Gastrocnemius medialis (tissue), 4 donors: ENCODE data around the gene TNRC6B. TPM values are rescaled to one million over a fixed set of nuclear protein-coding genes. Genes with fewer than 3 reads are reported as not detected.
"Not testable (repeated sequence)": the region's sequence is repeated elsewhere in the genome, so short reads cannot be mapped to it uniquely, and the experiment has no call there.

Source experiments
- ATAC-seq, 2 donors: fragments of 150-250 bp; one replicate each; pipeline ENCODE4 v1.9.1; 2016
- DNase-seq, 2 donors: peaks; one replicate each; pipeline ENCODE4 v3.0.0-alpha.2; 2019
- H3K27ac ChIP-seq, 4 donors: fragments of 200-600 bp; sonication (generic); 1 replicate in 1 of 4; 2 replicates in 3 of 4; pipeline ENCODE4 v1.5.1; 2016 to 2018; ENCODE audit warnings: mild to moderate bottlenecking in 2 of 4, moderate library complexity in 1 of 4
- H3K27me3 ChIP-seq, 3 donors: fragments of 200-600 bp; sonication (generic) in 2 of 3; 1 replicate in 1 of 3; 2 replicates in 2 of 3; pipeline versions ENCODE4 v1.5.1 to v1.6.0; 2016 to 2019; ENCODE audit warnings: mild to moderate bottlenecking in 1 of 3, moderate library complexity in 1 of 3
- H3K36me3 ChIP-seq, 2 donors: fragments of 200-600 bp; sonication (generic) in 1 of 2; one replicate each; pipeline ENCODE4 v1.5.1; 2017 to 2018
- H3K4me1 ChIP-seq, 2 donors: fragments of 200-600 bp; sonication (generic) in 1 of 2; one replicate each; pipeline ENCODE4 v1.5.1; 2016 to 2017; ENCODE audit warnings: mild to moderate bottlenecking in 2 of 2
- H3K4me3 ChIP-seq, 4 donors: fragments of 200-600 bp; sonication (generic) in 3 of 4; 1 replicate in 1 of 4; 2 replicates in 3 of 4; pipeline ENCODE4 v1.5.1; 2016 to 2019; ENCODE audit warnings: mild to moderate bottlenecking in 2 of 4
- H3K9me3 ChIP-seq, 3 donors: fragments of 200-600 bp; sonication (generic) in 2 of 3; 1 replicate in 1 of 3; 2 replicates in 2 of 3; pipeline ENCODE4 v1.5.1; 2016 to 2019
- CTCF ChIP-seq, 5 experiments: fragments of 450-650 bp in 3 of 5; fragments of 200-600 bp in 2 of 5; sonication (generic) in 2 of 5; IDR thresholded peaks in 4 of 5; conservative IDR thresholded peaks in 1 of 5; 1 replicate in 4 of 5; 2 replicates in 1 of 5; pipeline ENCODE4 v1.5.1; 2016 to 2019; ENCODE audit warnings: antibody characterized with exemption in 5 of 5, mild to moderate bottlenecking in 3 of 5, moderate library complexity in 3 of 5
- POLR2A ChIP-seq, 2 donors: fragments of 450-650 bp; IDR thresholded peaks; one replicate each; pipeline ENCODE4 v1.6.1; 2017; ENCODE audit warnings: antibody characterized with exemption in 2 of 2, mild to moderate bottlenecking in 2 of 2, moderate library complexity in 2 of 2
- in situ Hi-C, 4 donors: fragments of 200-750 bp; cut with MboI; loops; one replicate each; pipeline versions ENCODE4 v1.15.0 to v1.8.0; 2017; ENCODE audit warnings: low sequenced_read_pairs in 4 of 4
- intact Hi-C: fragments of 100-400 bp; cut with DNase I; formaldehyde crosslinking; loops from one replicate; pipeline ENCODE4 v1.15.1; 2023; ENCODE audit warnings: low total_unique reads
- total RNA-seq, 4 donors: library from RNA; depleted of rRNA; stranded (reverse); fragments of >200 nt; gene quantifications; one replicate each; pipeline versions ENCODE4 v1.1.0 to v1.2.3, GENCODE V29; 2016

TNRC6B gene
- total RNA-seq, 4 donors from 2014 or later = 31.9 to 76.7 (median 57.0) TPM

GRCh38 chr22:40196628-40197360 is 19.1 kb downstream of the TNRC6B start:
- TF ChIP-seq POLR2A (IDR thresholded peaks at IDR 0.05) (no peak), CTCF (IDR thresholded peaks at IDR 0.05 in 4 of 5, conservative IDR thresholded peaks at IDR 0.05 in 1 of 5) (no peak)
- Histone ChIP-seq H3K9me3 (no peaks in the 10 kb centered on the region), H3K4me1 (peaks cover 50 to 83% of the 10 kb centered on the region in 2 donors), H3K36me3 (no peaks in the 10 kb centered on the region), H3K27me3 (no peaks in the 10 kb centered on the region), H3K27ac (peak overlapping the region; percentile 30 to 49 (median 43)), H3K4me3 (no peak overlapping the region)
- DNase-seq (no peak), ATAC-seq (peak in 1 of 2 donors; percentile 42)
- intact Hi-C loops = loop anchor here (5.0 kb wide), 1 partner anchor 76 kb away; no protein-coding TSS in a partner anchor
- in situ Hi-C loops = no loop called here

GRCh38 chr22:40197421-40197820 is 19.7 kb downstream of the TNRC6B start:
- in situ Hi-C loops, ATAC-seq, H3K27me3 ChIP-seq, DNase-seq, H3K9me3 ChIP-seq, H3K4me3 ChIP-seq, H3K36me3 ChIP-seq: not testable (repeated sequence)
- peaks cover 46 to 83% of the 10 kb centered on the region in 2 donors for H3K4me1 ChIP-seq
- intact Hi-C loops = loop anchor here (5.0 kb wide), 1 partner anchor 75 kb away; no protein-coding TSS in a partner anchor
- H3K27ac ChIP-seq = peak overlapping the region in 3 of 4 donors; percentile 41 to 49 (median 45)

GRCh38 chr22:40198733-40199132 is 21.0 kb downstream of the TNRC6B start:
- intact Hi-C loops = loop anchor here (5.0 kb wide), 1 partner anchor 74 kb away; no protein-coding TSS in a partner anchor
- peak overlapping the region in 3 of 4 donors; percentile 3 to 64 (median 47) for H3K27ac ChIP-seq
- TF ChIP-seq POLR2A (IDR thresholded peaks at IDR 0.05) = no peak
- TF ChIP-seq CTCF (IDR thresholded peaks at IDR 0.05 in 4 of 5, conservative IDR thresholded peaks at IDR 0.05 in 1 of 5) = no peak
- no peaks in the 10 kb centered on the region for H3K9me3 ChIP-seq
- H3K36me3 ChIP-seq = no peaks in the 10 kb centered on the region
- H3K4me3 ChIP-seq = no peak overlapping the region
- in situ Hi-C loops = no loop called here
- ATAC-seq (no peak), DNase-seq (no peak)
- H3K27me3 ChIP-seq = no peaks in the 10 kb centered on the region
- peaks cover 35 to 83% of the 10 kb centered on the region in 2 donors for H3K4me1 ChIP-seq

GRCh38 chr22:40199223-40199622 is 21.5 kb downstream of the TNRC6B start:
- H3K4me3 ChIP-seq = no peak overlapping the region
- H3K9me3 ChIP-seq = no peaks in the 10 kb centered on the region
- H3K27me3 ChIP-seq = no peaks in the 10 kb centered on the region
- ATAC-seq (peak in 1 of 2 donors; percentile 47), DNase-seq (no peak)
- in situ Hi-C loops = no loop called here
- no peaks in the 10 kb centered on the region for H3K36me3 ChIP-seq
- peak overlapping the region in 3 of 4 donors; percentile 3 to 64 (median 58) for H3K27ac ChIP-seq
- TF ChIP-seq CTCF (IDR thresholded peaks at IDR 0.05 in 4 of 5, conservative IDR thresholded peaks at IDR 0.05 in 1 of 5) = no peak
- no peak for TF ChIP-seq POLR2A (IDR thresholded peaks at IDR 0.05)
- intact Hi-C loops = loop anchor here (5.0 kb wide), 1 partner anchor 73 kb away; no protein-coding TSS in a partner anchor
- H3K4me1 ChIP-seq = peaks cover 36 to 83% of the 10 kb centered on the region in 2 donors

GRCh38 chr22:40199852-40200251 is 22.1 kb downstream of the TNRC6B start:
- Histone ChIP-seq H3K27ac (peak overlapping the region in 3 of 4 donors; percentile 3 to 64 (median 58)), H3K9me3 (no peaks in the 10 kb centered on the region), H3K4me3 (no peak overlapping the region), H3K4me1 (peaks cover 36 to 85% of the 10 kb centered on the region in 2 donors), H3K27me3 (no peaks in the 10 kb centered on the region), H3K36me3 (no peaks in the 10 kb centered on the region)
- no peak for DNase-seq
- intact Hi-C loops (loop anchor here (5.0 kb wide), 1 partner anchor 72 kb away; no protein-coding TSS in a partner anchor), in situ Hi-C loops (no loop called here)
- no peak for TF ChIP-seq CTCF (IDR thresholded peaks at IDR 0.05 in 4 of 5, conservative IDR thresholded peaks at IDR 0.05 in 1 of 5)
- no peak for TF ChIP-seq POLR2A (IDR thresholded peaks at IDR 0.05)
- ATAC-seq = no peak
